HG03175 (cell line): ENCODE results near the gene MEGF6.

Experiments used
- ATAC-seq: cut with Tn5 transposase; IDR thresholded peaks from one replicate; pipeline ENCODE4 v1.9.1; 2021; ENCODE audit warnings: mild to moderate bottlenecking, moderate library complexity; ENCODE audit not compliant: unreplicated experiment

The MEGF6 gene

GRCh38 chr1:3475839-3476573 is 135.3 kb downstream of the MEGF6 start:
- ATAC-seq, result no peak

- ATAC-seq, result no peak
These were observed 136.9 kb downstream of the MEGF6 start for GRCh38 chr1:3474421-3474820.

GRCh38 chr1:3474016-3474415 is 137.3 kb downstream of the MEGF6 start:
- ATAC-seq, result no peak

- no peak for ATAC-seq
These were observed 137.9 kb downstream of the MEGF6 start for GRCh38 chr1:3473381-3473844.

GRCh38 chr1:3472906-3473305 is 138.4 kb downstream of the MEGF6 start:
- no peak for ATAC-seq

GRCh38 chr1:3472088-3472850 is 139.0 kb downstream of the MEGF6 start:
- no peak for ATAC-seq

GRCh38 chr1:3471356-3472087 is 139.8 kb downstream of the MEGF6 start:
- ATAC-seq, result no peak

GRCh38 chr1:3470650-3471355 is 140.5 kb downstream of the MEGF6 start:
- ATAC-seq, result no peak

GRCh38 chr1:3469849-3470649 is 141.3 kb downstream of the MEGF6 start:
- no peak for ATAC-seq

GRCh38 chr1:3469104-3469848 is 142.0 kb downstream of the MEGF6 start:
- no peak for ATAC-seq

GRCh38 chr1:3468236-3469103 is 142.8 kb downstream of the MEGF6 start:
- no peak for ATAC-seq

GRCh38 chr1:3467096-3468036 is 143.9 kb downstream of the MEGF6 start:
- ATAC-seq, result no peak

- ATAC-seq, result no peak
These were observed 144.8 kb downstream of the MEGF6 start for GRCh38 chr1:3466366-3467075.

GRCh38 chr1:3465935-3466321 is 145.4 kb downstream of the MEGF6 start:
- no peak for ATAC-seq

- no peak for ATAC-seq
These were observed 146.0 kb downstream of the MEGF6 start for GRCh38 chr1:3465091-3465934.

- no peak for ATAC-seq
These were observed 146.7 kb downstream of the MEGF6 start for GRCh38 chr1:3464649-3465025.
